Mucosa of rectum (tissue), 2 donors: Measurements from ENCODE around the gene EHF.

ENCODE experiments used
- H3K27ac ChIP-seq, 2 donors: one replicate each; pipeline ENCODE4 v1.7.0; 2013; ENCODE audit warnings: inconsistent platforms in 2 of 2, low read depth in 2 of 2, low read length in 2 of 2
- H3K27me3 ChIP-seq, 2 donors: one replicate each; pipeline ENCODE4 v1.7.0; 2013; ENCODE audit warnings: low read length in 2 of 2; ENCODE audit not compliant: control insufficient read depth in 2 of 2, insufficient read depth in 2 of 2
- H3K36me3 ChIP-seq, 2 donors: one replicate each; pipeline ENCODE4 v1.7.0; 2013; ENCODE audit warnings: low read length in 2 of 2; ENCODE audit not compliant: control insufficient read depth in 2 of 2, insufficient read depth in 2 of 2
- H3K4me1 ChIP-seq, 2 donors: one replicate each; pipeline ENCODE4 v1.7.0; 2013; ENCODE audit warnings: low read length in 2 of 2, mild to moderate bottlenecking in 1 of 2; ENCODE audit not compliant: control insufficient read depth in 2 of 2, insufficient read depth in 2 of 2
- H3K4me3 ChIP-seq, 2 donors: one replicate each; pipeline ENCODE4 v1.7.0; 2013; ENCODE audit warnings: low read length in 2 of 2
- H3K9ac ChIP-seq, 2 donors: one replicate each; pipeline ENCODE4 v1.7.0; 2013; ENCODE audit warnings: low read length in 2 of 2, low read depth in 1 of 2, mild to moderate bottlenecking in 1 of 2
- H3K9me3 ChIP-seq, 2 donors: one replicate each; pipeline ENCODE4 v1.7.0; 2013; ENCODE audit warnings: low read length in 2 of 2; ENCODE audit not compliant: control insufficient read depth in 2 of 2
- donor health status: healthy.
- donor health status: Normal muscosa, but diverticular disease.

EHF gene

DNA sequence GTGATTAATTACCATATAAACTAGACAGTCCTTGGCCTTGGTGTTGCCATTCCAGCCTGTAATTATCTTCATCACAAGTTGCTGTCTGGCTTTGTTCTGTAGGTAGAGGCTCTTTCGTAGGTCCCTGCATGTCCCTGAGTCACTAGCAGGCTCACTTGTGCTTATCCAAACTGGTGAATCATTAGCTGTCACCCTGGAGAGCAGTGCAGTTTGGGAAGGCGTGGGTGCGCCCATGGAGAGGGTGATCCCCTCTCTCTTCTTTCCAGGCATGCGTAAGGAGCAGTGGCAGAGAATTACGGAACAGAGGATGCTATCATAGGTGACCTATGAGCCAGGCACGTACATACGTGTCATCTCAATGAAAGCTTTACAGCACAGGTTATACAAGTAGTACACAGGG lies 11.0 kb upstream of the EHF start:
- Histone ChIP-seq H3K4me1 (peaks cover 7 to 15% of the 10 kb centered on the region in 2 donors), H3K9ac (no peak overlapping the region), H3K4me3 (no peak overlapping the region), H3K9me3 (no peaks in the 10 kb centered on the region), H3K36me3 (no peaks in the 10 kb centered on the region), H3K27me3 (no peaks in the 10 kb centered on the region), H3K27ac (no peak overlapping the region)

- Histone ChIP-seq H3K4me3 (no peak overlapping the region), H3K27ac (no peak overlapping the region), H3K27me3 (no peaks in the 10 kb centered on the region), H3K9me3 (no peaks in the 10 kb centered on the region), H3K9ac (no peak overlapping the region), H3K36me3 (no peaks in the 10 kb centered on the region), H3K4me1 (peaks cover 3 to 10% of the 10 kb centered on the region in 2 donors)
These were observed 10.4 kb upstream of the EHF start for GRCh38 chr11:34610324-34611041.

GRCh38 chr11:34613015-34613414 lies 7.9 kb upstream of the EHF start:
- peaks cover 3% of the 10 kb centered on the region in 2 donors for H3K4me1 ChIP-seq
- H3K27ac ChIP-seq: no peak overlapping the region
- no peak overlapping the region for H3K9ac ChIP-seq
- H3K36me3 ChIP-seq: no peaks in the 10 kb centered on the region
- no peaks in the 10 kb centered on the region for H3K27me3 ChIP-seq
- no peak overlapping the region for H3K4me3 ChIP-seq
- no peaks in the 10 kb centered on the region for H3K9me3 ChIP-seq

DNA sequence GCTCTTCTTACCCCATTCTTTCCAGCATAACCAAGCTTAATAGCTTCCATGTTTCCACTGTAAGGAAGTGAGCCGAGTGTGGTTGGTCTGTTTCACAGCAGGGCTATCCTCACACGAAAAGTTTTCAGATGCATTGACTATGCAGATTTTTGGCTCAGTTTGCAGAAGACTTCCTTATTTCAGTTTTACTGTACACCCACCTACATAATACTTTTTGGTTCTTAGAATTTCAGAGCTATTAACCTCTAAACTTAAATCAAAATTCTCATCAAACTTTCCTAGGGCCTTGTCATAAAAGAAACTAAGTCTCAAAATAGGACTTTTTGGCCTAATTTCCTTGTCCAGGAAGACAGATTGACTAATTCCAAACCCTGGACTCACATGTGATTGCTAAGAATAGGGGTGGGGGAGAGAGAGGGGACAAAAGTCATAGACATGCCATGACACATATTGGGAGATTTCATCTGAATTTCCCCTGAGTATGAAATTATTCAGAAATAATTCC lies 7.3 kb upstream of the EHF start:
- no peak overlapping the region for H3K4me3 ChIP-seq
- no peak overlapping the region for H3K9ac ChIP-seq
- no peaks in the 10 kb centered on the region for H3K27me3 ChIP-seq
- H3K4me1 ChIP-seq: peaks cover 3% of the 10 kb centered on the region in 2 donors
- no peaks in the 10 kb centered on the region for H3K36me3 ChIP-seq
- H3K9me3 ChIP-seq: no peaks in the 10 kb centered on the region
- H3K27ac ChIP-seq: peak overlapping the region in 1 of 2 donors; percentile 16

- H3K36me3 ChIP-seq: no peaks in the 10 kb centered on the region
- H3K4me3 ChIP-seq: no peak overlapping the region
- H3K9me3 ChIP-seq: no peaks in the 10 kb centered on the region
- no peak overlapping the region for H3K9ac ChIP-seq
- peaks cover 3% of the 10 kb centered on the region in 2 donors for H3K4me1 ChIP-seq
- H3K27ac ChIP-seq: no peak overlapping the region
- no peaks in the 10 kb centered on the region for H3K27me3 ChIP-seq
These were observed 6.4 kb upstream of the EHF start for GRCh38 chr11:34614344-34615104.

DNA sequence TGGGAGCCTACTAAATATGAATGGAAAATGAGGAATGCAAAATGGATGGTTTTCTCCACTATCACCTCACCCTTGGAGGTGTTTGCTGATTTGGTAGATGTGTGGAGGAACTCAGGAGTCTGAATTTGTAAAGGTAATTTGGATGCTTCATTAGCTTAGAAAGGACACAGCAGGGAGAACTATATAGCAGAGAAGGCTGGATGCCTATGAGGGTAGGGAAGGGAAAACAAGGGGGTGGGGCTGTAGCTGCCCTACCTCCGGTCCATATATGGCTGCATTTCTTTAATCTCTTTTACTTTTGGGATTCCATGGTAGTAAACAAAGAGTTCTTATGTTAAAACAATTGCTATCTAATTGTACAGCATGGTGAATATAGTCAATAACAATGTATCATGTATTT lies 4.8 kb upstream of the EHF start:
- no peaks in the 10 kb centered on the region for H3K9me3 ChIP-seq
- H3K9ac ChIP-seq: no peak overlapping the region
- no peak overlapping the region for H3K4me3 ChIP-seq
- no peaks in the 10 kb centered on the region for H3K36me3 ChIP-seq
- no peaks in the 10 kb centered on the region for H3K27me3 ChIP-seq
- H3K4me1 ChIP-seq: peaks cover 10 to 13% of the 10 kb centered on the region in 2 donors
- no peak overlapping the region for H3K27ac ChIP-seq

GRCh38 chr11:34616830-34617504 lies 3.9 kb upstream of the EHF start:
- Histone ChIP-seq H3K4me1 (peaks cover 10 to 13% of the 10 kb centered on the region in 2 donors), H3K4me3 (no peak overlapping the region), H3K27ac (no peak overlapping the region), H3K9ac (no peak overlapping the region), H3K9me3 (no peaks in the 10 kb centered on the region), H3K27me3 (no peaks in the 10 kb centered on the region), H3K36me3 (no peaks in the 10 kb centered on the region)

GRCh38 chr11:34618406-34618805 lies 2.5 kb upstream of the EHF start:
- no peak overlapping the region for H3K27ac ChIP-seq
- no peaks in the 10 kb centered on the region for H3K27me3 ChIP-seq
- H3K9me3 ChIP-seq: no peaks in the 10 kb centered on the region
- H3K9ac ChIP-seq: no peak overlapping the region
- H3K36me3 ChIP-seq: no peaks in the 10 kb centered on the region
- H3K4me3 ChIP-seq: no peak overlapping the region
- peaks cover 10 to 13% of the 10 kb centered on the region in 2 donors for H3K4me1 ChIP-seq

GRCh38 chr11:34619062-34619516 lies 1.8 kb upstream of the EHF start:
- H3K27ac ChIP-seq: no peak overlapping the region
- no peaks in the 10 kb centered on the region for H3K36me3 ChIP-seq
- H3K9ac ChIP-seq: no peak overlapping the region
- H3K9me3 ChIP-seq: no peaks in the 10 kb centered on the region
- peaks cover 7 to 13% of the 10 kb centered on the region in 2 donors for H3K4me1 ChIP-seq
- no peaks in the 10 kb centered on the region for H3K27me3 ChIP-seq
- H3K4me3 ChIP-seq: no peak overlapping the region

GRCh38 chr11:34620202-34620601 lies 691 bp upstream of the EHF start:
- Histone ChIP-seq H3K4me1 (peaks cover 12 to 14% of the 10 kb centered on the region in 2 donors), H3K4me3 (peak overlapping the region; percentile 44 to 70), H3K9ac (peak overlapping the region in 1 of 2 donors; percentile 44), H3K27me3 (no peaks in the 10 kb centered on the region), H3K9me3 (no peaks in the 10 kb centered on the region), H3K36me3 (no peaks in the 10 kb centered on the region), H3K27ac (peak overlapping the region; percentile 74 to 81)
